Measurements from ENCODE around the gene DIAPH1. TPM values are rescaled to one million over a fixed set of nuclear protein-coding genes. Genes with fewer than 3 reads are reported as not detected.

The DIAPH1 gene
- total RNA-seq, 1 experiment from 2014 or later, result 157 TPM

GRCh38 chr5:141635646-141636045 is 16.8 kb upstream of the DIAPH1 start:
- ChIA-PET CTCF (interaction anchor here (1.0 kb wide), 1 partner anchor 44 kb away, joined by 6 read pairs; no protein-coding TSS in a partner anchor), POLR2A (ENCODE audit: unreplicated experiment) (interaction anchor here (0.5 to 1.1 kb wide), 4 partner anchors 15 to 377 kb away, joined by 3 to 17 read pairs (median 6); partner anchors contain the start of genes DIAPH1 and GNPDA1)
- Histone ChIP-seq H3K4me1 (replicated peaks; ENCODE audit: insufficient read depth) (peaks cover 21% of the 10 kb centered on the region), H3K36me3 (ENCODE audit: low read depth) (no peaks in the 10 kb centered on the region), H3K27me3 (ENCODE audit: insufficient read depth, low read depth) (no peaks in the 10 kb centered on the region), H3K79me2 (ENCODE audit: low read depth) (peaks cover 44% of the 10 kb centered on the region), H3K4me3 (peak overlapping the region; percentile 79), H3K9me3 (ENCODE audit: insufficient read depth, low read depth) (no peaks in the 10 kb centered on the region), H3K27ac (no peak overlapping the region), H4K20me1 (ENCODE audit: insufficient read depth) (peaks cover 22% of the 10 kb centered on the region), H2AFZ (no peak overlapping the region), H3K4me2 (peak overlapping the region; percentile 97), H3K9me2 (ENCODE audit: insufficient read depth) (no peaks in the 10 kb centered on the region), H3F3A (ENCODE audit: insufficient read depth, low read depth) (peaks cover 10% of the 10 kb centered on the region)
- TF ChIP-seq, protein P1, sequence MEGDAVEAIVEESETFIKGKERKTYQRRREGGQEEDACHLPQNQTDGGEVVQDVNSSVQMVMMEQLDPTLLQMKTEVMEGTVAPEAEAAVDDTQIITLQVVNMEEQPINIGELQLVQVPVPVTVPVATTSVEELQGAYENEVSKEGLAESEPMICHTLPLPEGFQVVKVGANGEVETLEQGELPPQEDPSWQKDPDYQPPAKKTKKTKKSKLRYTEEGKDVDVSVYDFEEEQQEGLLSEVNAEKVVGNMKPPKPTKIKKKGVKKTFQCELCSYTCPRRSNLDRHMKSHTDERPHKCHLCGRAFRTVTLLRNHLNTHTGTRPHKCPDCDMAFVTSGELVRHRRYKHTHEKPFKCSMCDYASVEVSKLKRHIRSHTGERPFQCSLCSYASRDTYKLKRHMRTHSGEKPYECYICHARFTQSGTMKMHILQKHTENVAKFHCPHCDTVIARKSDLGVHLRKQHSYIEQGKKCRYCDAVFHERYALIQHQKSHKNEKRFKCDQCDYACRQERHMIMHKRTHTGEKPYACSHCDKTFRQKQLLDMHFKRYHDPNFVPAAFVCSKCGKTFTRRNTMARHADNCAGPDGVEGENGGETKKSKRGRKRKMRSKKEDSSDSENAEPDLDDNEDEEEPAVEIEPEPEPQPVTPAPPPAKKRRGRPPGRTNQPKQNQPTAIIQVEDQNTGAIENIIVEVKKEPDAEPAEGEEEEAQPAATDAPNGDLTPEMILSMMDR (conservative IDR thresholded peaks at IDR 0.05), result no peak
- no peak for TF ChIP-seq EZH2 (IDR thresholded peaks at IDR 0.05; ENCODE audit: low read depth)
- BruUV-seq (replicated peaks), result TSS peak; percentile 53
- intact Hi-C loops (cut with micrococcal nuclease; ENCODE audit: unreplicated experiment), result loop anchor here (1.0 kb wide), 1 partner anchor 16 kb away; no protein-coding TSS in a partner anchor
- no peak for DNase-seq

GRCh38 chr5:141634720-141635119 is 15.9 kb upstream of the DIAPH1 start:
- H4K20me1 ChIP-seq (ENCODE audit: insufficient read depth), result peaks cover 22% of the 10 kb centered on the region
- H3K36me3 ChIP-seq (ENCODE audit: low read depth), result peaks cover 4% of the 10 kb centered on the region; the same call in 1 of the 2 replicates
- H3K4me1 ChIP-seq (replicated peaks; ENCODE audit: insufficient read depth), result peaks cover 21% of the 10 kb centered on the region
- no peak for DNase-seq
- no peak overlapping the region for H3K27ac ChIP-seq
- peaks cover 44% of the 10 kb centered on the region for H3K79me2 ChIP-seq (ENCODE audit: low read depth)
- H3F3A ChIP-seq (ENCODE audit: insufficient read depth, low read depth), result peaks cover 10% of the 10 kb centered on the region
- H3K9me3 ChIP-seq (ENCODE audit: insufficient read depth, low read depth), result no peaks in the 10 kb centered on the region
- TF ChIP-seq EZH2 (IDR thresholded peaks at IDR 0.05; ENCODE audit: low read depth), result no peak
- TF ChIP-seq, protein P1 (conservative IDR thresholded peaks at IDR 0.05), result no peak
- H3K4me2 ChIP-seq, result peak overlapping the region; percentile 97; the same call in 1 of the 2 replicates
- H3K27me3 ChIP-seq (ENCODE audit: insufficient read depth, low read depth), result no peaks in the 10 kb centered on the region
- BruUV-seq (replicated peaks), result no TSS peak
- no peak overlapping the region for H3K4me3 ChIP-seq
- ChIA-PET CTCF (interaction anchor here (1.2 kb wide), 1 partner anchor 15 kb away, joined by 8 read pairs; no protein-coding TSS in a partner anchor), POLR2A (ENCODE audit: unreplicated experiment) (no interaction called here)
- no peak overlapping the region for H2AFZ ChIP-seq
- H3K9me2 ChIP-seq (ENCODE audit: insufficient read depth), result no peaks in the 10 kb centered on the region
- intact Hi-C loops (cut with micrococcal nuclease; ENCODE audit: unreplicated experiment), result no loop called here

GRCh38 chr5:141633871-141634561 is 15.2 kb upstream of the DIAPH1 start:
- TF ChIP-seq EZH2 (IDR thresholded peaks at IDR 0.05; ENCODE audit: low read depth), result no peak
- TF ChIP-seq, protein P1 (conservative IDR thresholded peaks at IDR 0.05), result no peak
- no peak overlapping the region for H3K27ac ChIP-seq
- peaks cover 22% of the 10 kb centered on the region for H4K20me1 ChIP-seq (ENCODE audit: insufficient read depth)
- no peak overlapping the region for H3K4me3 ChIP-seq
- H3K9me2 ChIP-seq (ENCODE audit: insufficient read depth), result no peaks in the 10 kb centered on the region
- no peak for DNase-seq
- H2AFZ ChIP-seq, result no peak overlapping the region
- CTCF ChIA-PET, result interaction anchor here (1.2 kb wide), 1 partner anchor 14 kb away, joined by 8 read pairs; no protein-coding TSS in a partner anchor
- H3K36me3 ChIP-seq (ENCODE audit: low read depth), result peaks cover 8% of the 10 kb centered on the region; the same call in 1 of the 2 replicates
- H3K4me1 ChIP-seq (replicated peaks; ENCODE audit: insufficient read depth), result peaks cover 21% of the 10 kb centered on the region
- H3K27me3 ChIP-seq (ENCODE audit: insufficient read depth, low read depth), result no peaks in the 10 kb centered on the region
- intact Hi-C loops (cut with micrococcal nuclease; ENCODE audit: unreplicated experiment), result no loop called here
- H3K9me3 ChIP-seq (ENCODE audit: insufficient read depth, low read depth), result no peaks in the 10 kb centered on the region
- H3F3A ChIP-seq (ENCODE audit: insufficient read depth, low read depth), result peaks cover 10% of the 10 kb centered on the region
- no peak overlapping the region for H3K4me2 ChIP-seq
- BruUV-seq (replicated peaks), result no TSS peak
- peaks cover 44% of the 10 kb centered on the region for H3K79me2 ChIP-seq (ENCODE audit: low read depth)
- POLR2A ChIA-PET (ENCODE audit: unreplicated experiment), result no interaction called here

Measured in PC-9 (cell line).